Measurements from ENCODE around the gene HHIPL2.

DNA sequence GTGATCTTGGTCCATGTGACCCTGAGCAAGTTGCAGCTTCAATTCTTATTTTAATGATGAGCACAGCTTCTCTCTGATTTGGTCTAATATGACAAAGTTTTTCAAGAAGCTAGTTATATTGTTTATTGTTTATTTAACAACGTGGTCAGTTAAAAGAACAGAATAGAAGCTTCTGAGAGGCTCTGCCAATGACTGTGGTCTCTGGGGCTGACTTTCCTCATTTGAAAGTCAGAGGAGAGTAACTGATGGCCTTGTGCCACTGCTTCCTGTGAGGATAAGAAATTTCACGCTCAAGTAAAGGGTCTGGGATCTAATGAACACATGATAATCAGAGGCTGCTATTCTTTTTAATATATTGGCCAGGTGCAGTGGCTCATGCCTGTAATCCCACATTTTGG lies 7.3 kb downstream of the HHIPL2 start:
- no peak for TF ChIP-seq MTA2 (IDR thresholded peaks at IDR 0.05; ENCODE audit: low read depth)
- TF ChIP-seq EZH2 (IDR thresholded peaks at IDR 0.05; ENCODE audit: borderline replicate concordance, control insufficient read depth, low read depth, low read length): no peak
- TF ChIP-seq CBX5 (IDR thresholded peaks at IDR 0.05; ENCODE audit: low read depth): no peak
- no peak for TF ChIP-seq YY1 (IDR thresholded peaks at IDR 0.05; ENCODE audit: low read depth, low read length)
- TF ChIP-seq SP1 (IDR thresholded peaks at IDR 0.05; ENCODE audit: low read depth, low read length): no peak

All from GM12878 (cell line).